HG02798 (cell line): ENCODE data around the gene KSR2.
"Not testable (repeated sequence)": the region's sequence is repeated elsewhere in the genome, so short reads cannot be mapped to it uniquely, and the experiment has no call there.

Experiments
- ATAC-seq: cut with Tn5 transposase; IDR thresholded peaks from one replicate; pipeline ENCODE4 v1.9.1; 2021; ENCODE audit warnings: mild to moderate bottlenecking; ENCODE audit not compliant: unreplicated experiment, poor library complexity

The KSR2 gene

GRCh38 chr12:117662620-117663395, 306.0 kb downstream of the KSR2 start:
- ATAC-seq, result no peak

DNA sequence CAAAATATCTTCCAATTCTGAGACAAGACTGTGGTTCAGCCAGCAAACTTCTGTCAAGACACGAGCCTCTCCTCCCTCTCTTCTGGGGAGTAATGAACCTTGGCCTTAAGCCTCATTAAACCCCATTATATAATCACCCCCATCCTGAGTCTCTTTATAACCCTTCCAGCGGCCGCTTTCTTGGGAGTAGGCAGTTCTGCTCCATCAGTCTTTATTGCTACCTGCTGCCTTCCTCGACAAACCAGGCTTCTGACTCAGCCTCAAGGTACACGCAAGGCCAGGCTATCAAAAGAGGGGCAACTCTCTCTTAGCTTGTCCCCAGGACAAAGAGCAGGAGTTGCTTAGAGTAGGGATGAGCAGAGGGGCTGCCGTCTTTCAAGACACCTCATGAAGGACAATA, 306.6 kb downstream of the KSR2 start:
- ATAC-seq, result no peak

- ATAC-seq, result no peak
Observed at GRCh38 chr12:117661471-117661870, 307.3 kb downstream of the KSR2 start.

GRCh38 chr12:117660896-117661295, 307.9 kb downstream of the KSR2 start:
- no peak for ATAC-seq

GRCh38 chr12:117658226-117658625, 310.6 kb downstream of the KSR2 start:
- ATAC-seq, result no peak

DNA sequence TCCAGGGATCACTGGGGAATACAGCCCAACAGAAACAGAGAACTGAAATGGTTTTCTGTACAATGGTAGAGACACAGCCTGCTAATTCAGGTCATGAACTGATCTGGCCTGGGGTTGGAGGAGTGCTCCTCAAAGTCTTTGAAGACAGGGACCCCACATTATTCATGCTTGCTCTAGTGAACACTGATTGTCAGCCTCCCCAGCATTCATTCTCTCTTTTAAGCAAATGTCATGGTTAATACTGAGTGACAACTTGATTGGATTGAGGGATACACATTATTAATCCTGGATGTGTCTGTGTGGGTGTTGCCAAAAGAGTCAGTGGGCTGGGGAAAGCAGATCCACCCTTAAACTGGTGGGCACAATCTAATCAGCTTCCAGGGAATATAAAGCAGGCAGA, 319.0 kb downstream of the KSR2 start:
- ATAC-seq, result no peak

DNA sequence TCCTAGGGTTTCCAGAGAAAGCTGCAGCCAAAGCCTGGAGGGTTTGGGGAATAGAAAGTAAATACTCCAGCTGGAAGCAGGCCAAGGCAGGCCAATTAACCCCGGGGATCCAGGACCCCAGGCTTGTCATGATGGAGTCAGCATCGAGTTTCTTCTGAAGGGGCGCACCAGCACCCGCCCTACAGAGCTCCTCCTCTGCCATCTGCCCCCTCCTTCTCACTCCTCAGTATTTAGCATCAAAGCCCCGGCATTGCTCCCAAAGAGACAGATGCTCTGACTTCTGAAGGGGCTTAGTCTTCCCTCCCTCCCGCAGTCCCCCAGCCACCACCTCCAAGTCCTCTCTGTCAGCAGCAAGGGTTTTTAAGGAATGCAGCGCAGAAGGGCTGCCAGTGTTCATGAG, 322.3 kb downstream of the KSR2 start:
- ATAC-seq, result no peak

GRCh38 chr12:117645473-117645872, 323.3 kb downstream of the KSR2 start:
- no peak for ATAC-seq

- no peak for ATAC-seq
Observed at GRCh38 chr12:117643971-117644370, 324.8 kb downstream of the KSR2 start.

GRCh38 chr12:117641885-117642284, 326.9 kb downstream of the KSR2 start:
- no peak for ATAC-seq

DNA sequence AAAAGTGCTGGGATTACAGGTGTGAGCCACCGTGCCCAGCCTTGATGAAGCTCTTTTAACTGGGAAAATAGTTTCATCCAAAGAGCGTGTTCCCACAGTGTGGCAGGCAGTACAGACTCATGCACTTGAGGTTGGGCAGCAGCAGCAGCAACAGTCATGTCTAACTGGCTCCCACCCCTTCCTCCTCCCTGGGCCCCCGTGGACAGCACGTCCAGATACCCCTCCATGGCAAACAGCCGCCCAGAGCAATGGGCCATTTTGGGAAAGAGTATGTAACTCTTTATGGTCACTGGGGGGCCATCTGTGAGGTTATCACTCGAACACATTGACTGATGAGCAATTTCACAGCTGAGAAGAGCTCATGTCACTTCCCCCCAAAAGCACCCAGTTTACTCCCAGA, 328.3 kb downstream of the KSR2 start:
- no peak for ATAC-seq

DNA sequence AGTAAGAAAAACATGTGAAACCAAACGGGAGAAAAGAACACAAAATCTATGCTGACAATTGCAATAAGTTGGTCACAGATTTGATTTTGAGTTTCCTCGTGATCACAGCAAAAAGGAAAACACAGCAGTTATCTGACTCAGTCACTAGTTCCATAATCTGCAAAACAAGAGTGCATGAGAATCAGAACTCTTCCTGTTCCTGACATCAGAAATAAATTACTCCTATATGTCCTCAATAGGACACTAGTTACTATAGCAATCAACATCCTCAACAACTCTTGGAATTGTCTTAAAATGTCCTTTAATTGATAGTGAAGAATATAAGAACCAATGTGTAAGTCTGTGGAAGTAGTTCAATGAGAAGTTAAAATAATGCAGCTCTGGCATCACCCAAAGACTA, 339.3 kb downstream of the KSR2 start:
- ATAC-seq, result no peak

GRCh38 chr12:117628711-117629110, 340.1 kb downstream of the KSR2 start:
- ATAC-seq, result not testable (repeated sequence)

- no peak for ATAC-seq
Observed at GRCh38 chr12:117622741-117623140, 346.0 kb downstream of the KSR2 start.

DNA sequence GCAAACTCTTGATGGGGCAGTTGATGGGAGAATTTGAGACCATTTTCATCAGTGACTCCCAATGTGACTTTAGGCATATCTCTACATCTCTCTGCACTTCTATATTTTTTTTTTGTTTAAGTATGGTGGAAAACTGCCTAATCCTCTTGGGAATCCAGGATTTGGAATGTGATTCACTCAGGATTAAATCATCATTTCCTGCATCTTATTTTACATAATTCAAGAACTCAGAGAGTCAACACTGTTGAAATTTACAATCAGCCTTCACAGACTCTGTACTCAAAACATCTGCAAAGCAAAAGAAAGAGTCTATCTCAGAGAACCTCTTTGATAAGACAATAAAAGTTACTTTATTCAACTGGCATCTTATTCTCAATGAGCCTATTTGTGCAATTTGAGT, 346.7 kb downstream of the KSR2 start:
- no peak for ATAC-seq

GRCh38 chr12:117607778-117608177, 361.0 kb downstream of the KSR2 start:
- no peak for ATAC-seq

- no peak for ATAC-seq
Observed at GRCh38 chr12:117606945-117607344, 361.8 kb downstream of the KSR2 start.

GRCh38 chr12:117606024-117606423, 362.8 kb downstream of the KSR2 start:
- no peak for ATAC-seq

- no peak for ATAC-seq
Observed at GRCh38 chr12:117603316-117604113, 365.3 kb downstream of the KSR2 start.

DNA sequence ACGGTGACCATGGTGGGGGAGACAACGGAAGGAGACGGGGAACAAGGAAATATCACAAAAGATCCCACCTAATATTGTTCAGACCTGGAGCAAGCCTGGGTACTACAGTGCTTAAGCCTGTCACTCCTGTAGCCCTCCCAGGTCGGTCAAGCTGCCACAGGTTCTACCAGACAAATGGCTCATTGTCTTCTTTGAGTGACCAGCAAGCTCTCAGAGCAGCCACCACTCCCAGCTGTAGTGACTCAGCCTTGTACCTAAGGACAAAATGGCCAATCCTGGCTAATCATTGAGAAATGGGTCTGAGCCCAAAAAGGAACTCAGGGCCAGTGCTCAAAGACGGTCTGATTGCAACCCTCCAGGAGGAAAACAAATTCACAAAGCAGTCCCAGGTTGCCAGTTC, 368.9 kb downstream of the KSR2 start:
- ATAC-seq, result no peak

- ATAC-seq, result no peak
Observed at GRCh38 chr12:117596968-117597367, 371.8 kb downstream of the KSR2 start.

- ATAC-seq, result no peak
Observed at GRCh38 chr12:117595751-117596150, 373.0 kb downstream of the KSR2 start.
